AG20443 (cell line): ENCODE results near the gene ANXA6.

Source experiments
- DNase-seq: peaks from one replicate; pipeline ENCODE4 v3.0.0; 2012; ENCODE audit warnings: low spot score, mixed read lengths

Gene ANXA6

GRCh38 chr5:151064916-151065499 lies 92.6 kb downstream of the ANXA6 start:
- DNase-seq = no peak

- DNase-seq = peak; percentile 89
Measured at GRCh38 chr5:151063142-151063989, 94.2 kb downstream of the ANXA6 start.

GRCh38 chr5:151062405-151063141 lies 95.0 kb downstream of the ANXA6 start:
- DNase-seq = no peak

GRCh38 chr5:151060742-151061141 lies 96.8 kb downstream of the ANXA6 start:
- DNase-seq = no peak

- no peak for DNase-seq
Measured at GRCh38 chr5:151058891-151059489, 98.6 kb downstream of the ANXA6 start.

GRCh38 chr5:151058301-151058700 lies 99.3 kb downstream of the ANXA6 start:
- no peak for DNase-seq

- DNase-seq = no peak
Measured at GRCh38 chr5:151056379-151057325, 100.9 kb downstream of the ANXA6 start.

GRCh38 chr5:151055336-151055735 lies 102.2 kb downstream of the ANXA6 start:
- DNase-seq = no peak

- no peak for DNase-seq
Measured at GRCh38 chr5:151054709-151055108, 102.9 kb downstream of the ANXA6 start.

GRCh38 chr5:151053796-151054462 lies 103.7 kb downstream of the ANXA6 start:
- DNase-seq = no peak

GRCh38 chr5:151052836-151053235 lies 104.7 kb downstream of the ANXA6 start:
- DNase-seq = no peak

- no peak for DNase-seq
Measured at GRCh38 chr5:151051931-151052608, 105.5 kb downstream of the ANXA6 start.

- DNase-seq = peak; percentile 87
Measured at GRCh38 chr5:151051066-151051930, 106.3 kb downstream of the ANXA6 start.
